Measurements from ENCODE around the gene NXPH1.
"Not testable (repeated sequence)": the region's sequence is repeated elsewhere in the genome, so short reads cannot be mapped to it uniquely, and the experiment has no call there.

NXPH1 gene

DNA sequence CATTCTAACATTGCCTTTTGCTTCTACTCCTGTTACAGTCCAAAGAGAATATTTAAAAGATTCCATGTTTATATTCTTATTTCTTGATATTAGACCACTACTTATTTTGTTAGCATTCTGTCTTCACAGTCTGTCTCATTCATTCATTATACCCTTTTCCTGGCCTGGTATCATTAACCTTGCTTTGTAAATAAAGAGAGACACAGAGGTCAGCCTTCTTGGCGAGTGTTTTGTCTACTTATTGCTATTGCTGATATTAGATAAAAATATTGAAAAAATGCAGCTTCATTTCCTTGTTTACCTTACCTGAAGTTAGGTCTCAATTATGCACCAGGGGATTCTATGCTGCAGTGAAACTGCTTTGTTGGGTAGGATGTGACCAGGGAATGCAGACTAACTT lies 179.2 kb downstream of the NXPH1 start:
- no peak for DNase-seq

DNA sequence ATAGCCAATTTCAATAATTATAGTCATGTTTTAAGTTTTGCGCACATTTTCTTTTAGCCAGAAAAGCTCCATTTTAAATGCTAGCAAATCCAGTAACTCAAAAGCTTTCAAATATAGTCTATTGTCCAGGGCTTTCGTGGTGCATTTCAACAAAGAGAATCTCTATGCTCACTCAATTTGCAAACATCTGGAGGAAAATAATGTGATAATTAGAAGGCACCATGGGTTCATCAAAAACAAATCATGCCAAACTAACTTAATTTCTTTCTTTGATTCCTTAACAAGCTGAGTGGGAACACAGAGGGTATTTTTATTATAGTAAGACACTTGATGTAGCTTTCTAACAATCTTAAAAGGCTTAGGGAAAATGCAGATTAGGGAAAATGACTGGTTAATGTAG lies 179.8 kb downstream of the NXPH1 start:
- DNase-seq = no peak

DNA sequence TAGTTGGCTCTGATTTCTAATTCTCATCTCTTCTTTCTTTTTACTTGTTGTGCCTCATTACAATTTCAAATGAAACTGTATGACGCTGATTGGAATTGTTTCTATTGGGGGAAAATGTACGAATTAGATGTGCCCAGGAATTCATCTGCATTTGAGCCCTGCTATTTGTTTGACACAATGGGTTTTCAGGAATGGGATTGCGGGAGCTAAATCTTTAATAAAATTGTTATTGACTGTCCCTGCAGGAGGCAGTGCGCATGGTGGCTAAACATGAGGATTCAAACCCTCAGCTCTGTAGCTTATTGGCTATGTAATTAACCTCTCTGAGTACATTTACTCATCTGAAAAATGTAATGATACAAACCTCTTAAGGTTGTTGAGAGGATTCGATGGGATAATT lies 181.6 kb downstream of the NXPH1 start:
- no peak for DNase-seq

DNA sequence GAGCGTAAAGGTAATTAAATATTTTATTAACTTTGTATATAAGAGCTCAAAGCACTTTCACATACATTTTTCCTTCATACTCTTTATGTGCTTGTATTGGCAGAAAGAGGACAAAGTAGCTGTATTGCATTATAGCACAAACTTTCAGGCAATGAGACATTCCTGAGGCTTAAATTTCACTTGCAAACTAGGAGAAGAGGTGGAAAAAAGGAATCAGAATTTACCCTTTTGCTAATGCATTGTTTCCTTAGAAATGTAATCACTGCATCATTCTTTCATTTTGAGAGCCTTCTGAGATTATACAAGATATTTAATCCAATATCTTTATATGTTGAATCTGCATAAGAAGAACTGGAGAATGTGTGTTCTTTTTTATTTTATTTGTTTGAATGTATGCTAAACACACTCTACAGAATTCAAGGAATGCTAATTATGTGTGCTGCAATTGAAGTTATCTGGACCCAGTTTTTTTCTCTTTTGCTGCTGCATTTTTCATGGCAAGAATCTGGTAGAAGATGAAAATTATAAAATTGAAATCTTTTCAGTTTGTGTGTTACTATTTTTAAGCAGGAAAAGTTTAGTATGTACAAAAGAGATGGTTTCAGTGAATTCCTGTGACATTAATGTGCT lies 185.1 kb downstream of the NXPH1 start:
- DNase-seq = no peak

DNA sequence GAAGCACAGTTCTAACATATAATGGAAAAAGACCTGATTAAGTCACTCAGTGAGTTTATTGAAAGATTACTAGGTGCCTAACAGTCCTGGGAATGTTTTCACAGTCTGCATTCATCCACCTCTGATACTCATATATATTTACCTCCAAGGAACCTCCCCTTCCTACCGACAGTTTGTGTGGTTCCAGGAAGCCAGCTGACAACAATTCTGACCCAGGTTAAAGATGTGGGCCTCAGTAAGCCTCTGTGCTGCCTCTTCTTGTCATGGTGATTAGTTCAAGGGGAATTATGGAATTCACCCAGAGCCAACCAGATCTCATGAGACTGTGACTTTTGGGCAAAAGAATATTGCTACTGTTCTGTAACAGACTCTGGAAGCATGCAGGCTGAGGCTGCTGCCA lies 186.8 kb downstream of the NXPH1 start:
- no peak for DNase-seq

DNA sequence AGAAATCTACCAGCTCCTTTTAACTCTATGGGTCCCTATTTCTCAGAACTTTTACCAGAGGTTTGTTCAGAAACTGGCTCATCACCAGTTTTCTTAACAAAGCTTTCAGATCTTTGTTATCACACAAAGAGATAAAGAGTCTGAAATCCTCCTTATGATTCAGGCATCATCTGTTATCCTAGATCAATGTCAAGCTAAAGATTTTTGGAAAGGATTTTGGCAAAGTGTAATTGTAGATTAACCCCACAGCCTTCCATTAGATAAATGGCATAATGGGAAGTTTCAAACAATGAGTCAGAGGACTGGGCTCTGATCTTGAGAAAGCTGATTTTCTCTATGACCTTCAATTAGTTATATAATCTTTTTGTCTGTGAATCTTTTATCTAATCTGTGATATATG lies 192.2 kb downstream of the NXPH1 start:
- no peak for DNase-seq

DNA sequence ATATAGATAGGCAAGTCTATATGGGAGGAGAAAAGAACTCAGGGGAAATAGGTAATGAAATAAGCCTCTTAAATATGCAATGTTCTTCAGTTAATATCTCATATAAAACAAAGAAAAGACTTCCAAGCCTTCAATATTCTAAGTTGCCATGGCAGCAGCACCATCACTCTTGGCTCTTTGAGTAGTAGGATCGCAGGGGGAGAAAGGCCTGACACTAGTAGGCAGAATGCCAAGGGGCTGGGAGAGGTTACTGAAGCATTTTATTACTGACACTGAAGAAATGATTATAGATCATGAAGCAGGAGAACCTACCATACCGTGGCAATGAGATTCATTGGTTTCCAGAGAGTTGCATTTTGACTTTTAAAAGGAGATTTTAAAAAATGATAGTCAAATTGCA lies 193.9 kb downstream of the NXPH1 start:
- no peak for DNase-seq

DNA sequence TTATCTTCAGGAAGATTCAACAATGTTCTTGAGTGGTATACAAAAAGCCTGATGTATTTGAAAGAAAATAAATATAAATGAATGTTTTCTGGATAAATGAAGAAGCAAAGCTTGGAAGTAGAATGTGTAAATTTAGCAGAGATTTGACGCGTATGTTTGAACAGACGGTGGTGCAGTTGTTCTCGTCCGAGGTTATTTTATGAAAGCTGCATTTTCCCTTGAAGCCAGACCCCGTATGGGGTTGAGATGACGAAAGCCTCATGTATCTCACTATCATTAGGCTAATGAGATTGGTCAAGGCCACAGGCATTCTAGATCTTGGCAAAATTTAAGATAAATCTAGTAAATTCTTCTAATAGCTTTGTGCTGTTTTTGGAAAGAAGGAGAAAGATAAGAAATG lies 195.2 kb downstream of the NXPH1 start:
- DNase-seq = no peak

DNA sequence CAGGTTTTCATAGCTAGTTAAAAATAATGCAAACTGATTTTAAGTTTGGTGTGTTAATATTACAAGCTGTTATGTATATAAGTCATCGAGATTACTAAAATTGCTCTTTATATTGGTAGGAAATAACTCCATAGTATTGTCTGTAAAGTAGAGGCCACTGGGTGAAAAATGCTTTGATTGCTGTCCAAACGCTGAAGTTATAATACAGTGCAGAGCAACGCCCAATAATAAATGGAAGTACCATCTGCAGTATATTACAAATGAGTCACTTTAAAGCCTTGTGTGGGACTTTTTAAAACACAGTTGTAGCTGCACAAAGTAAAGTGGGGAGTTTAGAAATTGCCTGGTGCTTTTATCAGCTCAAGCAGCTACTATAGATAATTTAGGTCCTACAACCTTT lies 196.1 kb downstream of the NXPH1 start:
- DNase-seq = no peak

DNA sequence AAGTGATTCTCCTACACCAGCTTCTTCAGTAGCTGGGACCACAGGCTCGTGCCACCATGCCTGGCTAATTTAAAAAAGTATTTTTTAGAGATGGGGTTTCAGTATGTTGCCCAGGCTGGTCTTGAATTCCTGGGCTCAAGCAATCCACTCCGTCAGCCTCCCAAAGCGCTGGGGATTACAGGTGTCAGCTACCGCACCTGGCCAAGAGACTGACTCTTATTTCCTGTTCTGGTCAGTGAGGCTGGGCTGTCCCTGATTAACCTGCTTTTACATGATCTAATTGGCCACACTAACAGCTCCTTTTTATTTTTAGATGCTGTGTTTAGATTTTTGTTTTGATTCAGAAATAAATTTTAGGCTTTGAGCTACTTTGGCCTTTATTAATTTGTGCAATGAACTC lies 203.9 kb downstream of the NXPH1 start:
- no peak for DNase-seq

DNA sequence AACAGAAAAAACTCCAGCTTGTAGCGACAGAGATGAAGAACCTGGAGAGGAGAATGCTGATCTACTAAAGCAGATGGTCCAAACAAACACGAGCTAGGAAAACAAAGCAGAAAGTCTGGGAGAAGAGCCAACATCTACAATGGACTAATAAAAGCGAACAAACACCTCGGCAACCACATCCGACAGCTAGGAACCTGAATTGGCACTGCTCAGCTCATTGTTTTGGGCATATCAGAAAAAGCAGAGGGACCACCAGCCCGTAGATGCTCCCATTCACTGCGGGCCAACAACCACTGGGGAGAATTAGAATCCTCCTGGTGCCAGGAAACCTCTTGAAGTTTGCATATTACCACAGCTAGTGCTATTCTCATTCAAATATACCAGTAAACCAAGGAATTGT lies 204.7 kb downstream of the NXPH1 start:
- no peak for DNase-seq

DNA sequence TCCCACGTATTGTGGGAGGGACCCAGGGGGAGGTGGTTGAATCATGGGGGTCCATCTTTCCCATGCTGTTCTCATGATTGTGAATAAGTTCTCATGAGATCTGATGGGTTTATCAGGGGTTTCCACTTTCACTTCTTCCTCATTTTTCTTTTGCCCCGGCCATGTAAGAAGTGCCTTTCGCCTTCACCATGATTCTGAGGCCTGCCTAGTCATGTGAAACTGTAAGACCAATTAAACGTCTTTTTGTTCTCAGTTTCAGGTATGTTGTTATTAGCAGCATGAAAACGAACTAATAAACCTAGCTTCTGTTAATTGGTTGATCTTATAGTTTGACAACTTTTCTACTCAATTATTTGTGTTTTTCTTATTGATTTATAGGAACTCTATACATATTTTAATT lies 206.3 kb downstream of the NXPH1 start:
- DNase-seq = no peak

DNA sequence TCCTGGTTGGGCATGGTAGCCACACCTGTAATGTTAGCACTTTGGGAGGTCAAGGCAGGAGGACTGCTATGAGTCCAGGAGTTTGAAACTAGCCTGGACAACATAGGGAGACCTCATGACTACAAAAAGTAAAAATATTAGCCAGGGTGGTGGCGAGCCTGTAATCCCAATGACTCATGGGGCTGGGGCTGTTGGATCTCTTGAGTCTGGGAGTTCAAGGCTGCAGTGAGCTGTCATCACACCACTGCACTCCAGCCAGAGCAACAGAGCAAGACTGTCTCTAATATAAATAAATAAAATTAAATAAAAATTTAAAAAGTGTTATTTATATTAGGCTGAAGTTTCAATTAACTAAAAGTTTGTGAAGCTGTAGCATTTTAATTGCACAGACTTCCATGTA lies 207.3 kb downstream of the NXPH1 start:
- no peak for DNase-seq

DNA sequence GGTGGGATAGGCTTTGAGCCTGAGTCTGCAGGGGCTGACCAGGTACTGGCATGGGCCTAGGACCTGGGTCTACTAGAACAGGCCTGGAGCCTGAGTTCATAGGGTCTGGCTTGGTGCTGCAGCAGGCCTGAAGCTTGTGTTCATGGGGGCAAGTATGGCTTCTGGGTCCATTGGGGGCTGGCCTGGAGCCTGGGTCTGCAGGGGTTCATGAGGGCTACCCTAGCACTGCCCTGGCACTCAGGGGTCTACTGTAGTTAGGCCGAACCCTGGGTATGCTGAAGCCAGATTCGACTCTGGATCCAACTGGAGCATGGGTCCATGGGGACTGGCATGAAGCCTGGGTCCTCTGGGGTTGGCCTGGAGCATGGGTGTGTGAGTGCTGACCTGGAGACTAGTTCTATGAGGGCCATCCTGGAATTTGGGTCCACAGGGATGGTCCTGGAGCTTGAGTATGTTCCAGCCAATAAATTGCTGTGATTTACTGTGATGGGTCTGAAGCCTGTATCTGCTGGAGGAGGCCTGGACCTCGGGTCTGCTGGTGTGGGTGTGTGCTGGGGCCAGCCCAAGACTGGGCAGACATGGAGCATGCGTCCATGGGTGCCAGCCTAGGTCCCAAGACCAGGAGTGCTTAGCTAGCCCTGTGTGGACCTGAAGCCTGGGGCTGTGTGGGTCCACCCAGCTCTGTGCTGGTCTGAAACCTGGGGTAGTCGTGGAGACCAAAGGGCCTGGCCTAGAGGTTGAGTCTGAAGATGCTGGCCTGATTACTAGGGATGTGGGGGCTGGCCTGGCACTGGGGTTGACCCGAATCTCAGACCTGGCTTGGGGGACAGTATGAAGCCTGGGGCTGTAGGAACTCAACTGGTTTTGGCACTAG lies 235.5 kb downstream of the NXPH1 start:
- DNase-seq = no peak

DNA sequence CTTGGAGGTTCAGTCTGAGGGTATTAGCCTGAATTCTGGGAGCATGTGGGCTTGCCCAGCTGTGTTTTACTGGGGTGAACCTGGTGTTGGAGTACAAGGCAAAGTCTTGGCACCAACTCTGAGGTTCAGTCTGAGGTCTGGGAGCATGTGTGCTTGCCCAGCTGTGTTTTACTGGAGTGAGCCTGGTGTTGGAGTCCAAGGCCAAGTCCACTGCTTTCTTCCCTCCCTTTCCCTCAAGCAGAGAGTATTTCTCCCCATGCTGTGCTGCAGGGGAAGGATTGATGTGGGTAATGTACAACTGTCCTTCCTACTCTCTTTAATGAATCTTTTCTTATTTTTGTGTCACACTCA lies 236.1 kb downstream of the NXPH1 start:
- no peak for DNase-seq

DNA sequence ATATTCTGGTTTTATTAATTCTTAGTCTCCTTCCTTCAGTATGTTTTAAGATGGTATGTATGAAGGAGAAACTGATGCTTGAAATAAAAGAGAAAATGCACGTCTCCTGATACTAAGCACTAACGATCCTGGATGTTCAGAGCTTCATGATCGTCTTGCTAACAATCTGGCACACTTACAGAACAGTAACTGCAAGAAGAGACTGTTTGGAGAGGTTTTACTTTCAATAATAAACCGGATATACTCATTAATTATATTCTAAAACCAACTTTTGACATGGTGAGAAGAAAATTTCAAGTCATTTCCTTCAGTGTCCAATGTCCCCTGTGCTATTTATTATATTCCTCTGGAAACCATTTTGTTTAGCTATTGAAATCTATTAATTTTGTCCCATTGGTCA lies 251.0 kb downstream of the NXPH1 start:
- DNase-seq = no peak

DNA sequence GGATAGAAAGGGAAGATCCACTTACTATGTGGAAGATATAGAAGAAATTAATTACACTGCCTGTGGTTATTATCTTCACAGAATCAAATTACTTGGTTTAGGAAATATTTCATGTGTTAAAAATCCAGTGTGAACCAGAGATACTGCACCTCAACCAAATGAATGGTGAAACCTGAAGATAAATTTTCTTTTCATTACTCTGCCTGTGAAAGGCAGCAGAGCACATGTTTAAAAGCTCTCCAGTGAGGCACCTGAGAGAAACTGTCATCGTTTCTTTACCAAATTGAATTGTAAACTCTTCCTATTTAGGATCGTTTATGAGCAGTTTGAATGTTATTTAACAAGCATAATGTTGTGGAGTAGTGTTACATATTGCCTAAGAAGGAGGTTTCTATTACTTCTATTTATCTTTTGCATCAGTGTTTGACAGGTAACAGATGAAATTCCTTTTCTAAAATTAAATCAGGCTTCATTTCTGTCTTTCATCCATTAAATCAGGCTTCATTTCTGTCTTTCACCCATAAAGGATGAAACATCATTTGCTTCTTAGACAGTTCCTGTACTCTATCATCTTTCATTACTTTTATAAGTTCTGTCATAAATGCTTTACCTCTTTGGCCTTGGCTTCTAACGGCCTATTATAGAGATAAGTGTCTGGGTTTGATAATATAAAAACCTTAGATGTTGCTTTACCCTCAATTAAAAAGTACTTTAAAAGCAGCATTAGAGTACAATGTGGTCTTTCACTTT lies 266.6 kb downstream of the NXPH1 start:
- no peak for DNase-seq

DNA sequence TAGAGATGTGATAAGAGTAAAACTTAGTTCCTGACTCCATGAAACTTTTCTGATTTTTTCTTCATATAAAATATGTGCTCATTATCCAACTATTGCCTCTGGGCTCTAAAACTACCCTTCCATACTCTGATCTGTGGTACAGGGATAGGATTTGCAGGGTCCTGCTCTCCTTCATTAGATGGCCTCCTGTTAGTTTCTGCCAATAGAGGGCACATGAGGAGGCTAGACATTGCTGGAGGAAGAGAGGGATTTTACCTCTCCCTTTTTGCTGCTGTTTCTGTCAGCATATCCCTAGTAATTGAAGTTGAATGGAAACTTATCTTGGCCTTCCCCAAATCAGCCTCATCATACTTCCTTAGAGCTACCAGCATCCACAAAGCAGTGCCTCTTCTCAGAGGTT lies 269.4 kb downstream of the NXPH1 start:
- DNase-seq = no peak

DNA sequence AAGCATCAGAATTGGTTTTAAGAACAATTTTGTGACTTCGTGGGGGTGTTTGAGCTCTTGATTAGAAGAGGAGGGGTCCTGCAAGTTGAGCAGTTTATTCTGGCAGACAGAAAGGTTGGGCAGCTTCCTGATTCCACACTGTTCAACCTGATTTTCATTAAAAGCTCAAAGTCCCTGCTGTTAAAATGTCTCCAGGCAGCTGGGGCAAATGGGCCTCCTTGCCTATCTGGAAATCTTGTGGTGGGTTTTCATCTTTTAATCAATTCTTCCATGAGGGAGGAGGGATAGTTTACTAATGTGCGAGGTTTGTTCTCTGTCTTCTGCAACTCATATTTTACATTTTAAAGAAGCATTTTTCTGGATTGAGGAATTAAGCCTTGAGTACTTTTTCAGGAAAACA lies 276.7 kb downstream of the NXPH1 start:
- no peak for DNase-seq

DNA sequence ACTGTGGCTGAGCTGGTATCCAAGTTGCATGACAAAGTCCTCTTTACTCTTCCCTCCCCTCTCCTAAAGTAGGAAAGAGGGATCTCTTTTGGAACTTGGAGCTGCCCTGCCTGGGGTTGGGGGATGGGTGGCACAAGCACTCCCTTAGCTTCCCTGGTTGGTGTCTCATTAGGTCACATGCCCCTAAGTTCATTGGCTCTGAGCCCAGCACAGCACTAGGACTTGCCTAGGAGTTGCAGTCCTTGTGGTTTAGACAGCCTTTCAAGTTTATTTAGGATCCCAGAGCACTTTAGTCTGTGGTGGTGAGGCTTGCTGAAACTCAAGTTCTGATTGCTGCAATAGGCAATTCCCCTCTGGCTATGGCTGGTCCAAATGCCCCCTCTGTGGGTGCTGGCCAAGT lies 281.4 kb downstream of the NXPH1 start:
- DNase-seq = no peak

DNA sequence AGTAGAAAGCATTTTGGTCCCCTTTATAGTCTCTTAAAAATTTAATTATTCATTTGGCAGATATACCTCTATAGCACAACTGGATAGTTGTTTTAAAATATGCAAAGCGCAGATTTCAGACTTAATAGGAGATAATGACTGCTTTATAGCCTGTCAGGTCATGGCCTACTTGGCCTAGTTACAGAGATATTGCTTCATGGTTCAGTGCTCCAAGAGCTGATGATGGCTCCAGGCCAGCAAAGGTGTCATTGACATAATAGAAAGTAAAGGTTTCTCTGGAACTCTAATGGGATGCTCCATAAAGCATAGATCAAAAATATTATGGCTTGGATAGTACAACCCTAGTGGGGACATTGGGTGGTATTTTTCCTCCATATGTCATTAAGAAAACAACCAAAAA lies 285.7 kb downstream of the NXPH1 start:
- no peak for DNase-seq

DNA sequence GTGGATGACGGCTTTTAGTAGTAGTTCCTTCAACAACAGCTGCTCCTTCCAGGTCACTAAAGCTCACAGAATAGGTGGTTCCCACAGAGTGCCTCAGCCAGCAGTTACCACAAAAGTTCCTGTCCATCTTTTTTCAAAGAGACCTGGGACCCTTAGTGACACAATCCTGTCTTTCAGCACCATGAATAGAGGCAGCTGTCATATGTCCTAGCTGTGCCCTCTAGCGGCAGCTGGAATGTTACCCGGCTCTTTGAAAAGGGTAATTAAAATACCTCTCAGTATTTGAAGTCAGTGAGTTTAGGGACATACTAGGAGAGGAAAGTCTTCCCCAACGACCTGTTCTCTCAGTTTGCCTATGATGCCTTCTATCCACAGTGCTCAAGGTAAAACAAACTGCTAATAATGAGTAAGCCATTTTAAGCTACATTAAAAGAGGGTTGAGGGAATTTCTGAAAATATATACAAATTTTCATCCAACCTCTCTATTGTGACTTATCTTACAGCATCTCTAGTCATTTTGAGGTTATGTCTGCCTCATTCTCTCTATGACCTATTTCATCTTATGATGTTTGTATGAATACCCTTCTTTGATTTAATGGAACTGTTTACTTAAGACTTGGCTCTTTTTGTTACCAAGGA lies 290.8 kb downstream of the NXPH1 start:
- DNase-seq = no peak

DNA sequence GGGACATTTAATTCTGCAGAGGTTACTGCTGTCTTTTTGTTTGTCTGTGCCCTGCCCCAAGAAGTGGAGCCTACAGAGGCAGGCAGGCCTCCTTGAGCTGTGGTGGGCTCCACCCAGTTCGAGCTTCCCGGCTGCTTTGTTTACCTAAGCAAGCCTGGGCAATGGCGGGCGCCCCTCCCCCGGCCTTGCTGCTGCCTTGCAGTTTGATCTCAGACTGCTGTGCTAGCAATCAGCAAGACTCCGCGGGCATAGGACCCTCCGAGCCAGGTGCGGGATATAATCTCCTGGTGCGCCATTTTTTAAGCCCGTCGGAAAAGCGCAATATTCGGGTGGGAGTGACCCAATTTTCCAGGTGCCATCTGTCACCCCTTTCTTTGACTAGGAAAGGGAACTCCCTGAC lies 298.3 kb downstream of the NXPH1 start:
- DNase-seq = not testable (repeated sequence)

DNA sequence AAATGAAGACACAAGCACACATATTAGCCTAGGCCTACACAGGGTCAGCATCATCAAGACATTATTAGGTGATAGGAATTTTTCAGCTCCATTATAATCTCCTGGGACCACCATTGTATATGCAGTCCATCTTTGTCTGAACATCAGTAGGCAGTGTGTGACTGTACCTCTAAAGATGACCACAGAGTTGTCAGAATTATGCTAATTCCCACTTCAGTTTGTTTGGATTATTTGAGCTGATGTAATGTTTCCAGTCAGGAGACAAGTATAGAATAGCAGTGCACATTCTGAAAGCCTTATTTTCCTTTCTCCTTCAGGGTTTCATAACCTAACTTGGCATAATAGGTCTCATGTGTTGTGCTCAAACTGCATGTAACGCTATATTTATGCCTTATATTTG lies 306.4 kb downstream of the NXPH1 start:
- no peak for DNase-seq
